ENCODE data around the gene SLC24A1. TPM values are rescaled to one million over a fixed set of nuclear protein-coding genes. Genes with fewer than 3 reads are reported as not detected.

SLC24A1 gene
- total and polyA plus RNA-seq, 10 of the 15 experiments (the other 5 are each of a cell fraction or from before 2014, with no cell fraction given) = 1.4 to 5.8 (median 3.3) TPM

DNA sequence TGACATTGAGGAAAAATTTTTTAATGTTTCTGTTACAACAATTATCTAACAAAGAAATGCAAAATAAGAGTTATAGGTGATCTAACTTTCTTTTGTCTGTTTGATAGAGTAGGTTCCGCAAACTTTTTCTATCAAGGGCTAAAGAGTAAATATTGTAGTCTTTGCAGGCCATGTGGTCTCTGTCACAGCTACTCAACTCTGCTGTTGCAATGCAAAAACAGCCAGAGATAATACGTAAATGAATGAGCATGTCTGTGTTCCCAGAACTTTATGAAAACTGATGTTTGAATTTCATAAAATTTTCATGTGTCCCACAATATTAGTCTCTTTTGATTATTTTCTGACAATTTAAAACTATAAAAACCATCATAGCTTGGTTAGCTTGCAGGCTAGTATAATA is 73.3 kb downstream of the SLC24A1 start (continued):
- TF ChIP-seq, protein P1, sequence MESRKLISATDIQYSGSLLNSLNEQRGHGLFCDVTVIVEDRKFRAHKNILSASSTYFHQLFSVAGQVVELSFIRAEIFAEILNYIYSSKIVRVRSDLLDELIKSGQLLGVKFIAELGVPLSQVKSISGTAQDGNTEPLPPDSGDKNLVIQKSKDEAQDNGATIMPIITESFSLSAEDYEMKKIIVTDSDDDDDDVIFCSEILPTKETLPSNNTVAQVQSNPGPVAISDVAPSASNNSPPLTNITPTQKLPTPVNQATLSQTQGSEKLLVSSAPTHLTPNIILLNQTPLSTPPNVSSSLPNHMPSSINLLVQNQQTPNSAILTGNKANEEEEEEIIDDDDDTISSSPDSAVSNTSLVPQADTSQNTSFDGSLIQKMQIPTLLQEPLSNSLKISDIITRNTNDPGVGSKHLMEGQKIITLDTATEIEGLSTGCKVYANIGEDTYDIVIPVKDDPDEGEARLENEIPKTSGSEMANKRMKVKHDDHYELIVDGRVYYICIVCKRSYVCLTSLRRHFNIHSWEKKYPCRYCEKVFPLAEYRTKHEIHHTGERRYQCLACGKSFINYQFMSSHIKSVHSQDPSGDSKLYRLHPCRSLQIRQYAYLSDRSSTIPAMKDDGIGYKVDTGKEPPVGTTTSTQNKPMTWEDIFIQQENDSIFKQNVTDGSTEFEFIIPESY (IDR thresholded peaks at IDR 0.05) = no peak

Small RNA genes within 50 kb of the gene (small RNA-seq; reads per million reads assigned to genes)
- not detected for gene SNORD13E

Other genes with a start within 250 kb of the SLC24A1 start
- gene IGDCC3, start 243.9 kb upstream of the SLC24A1 start, total RNA-seq (2014; rRNA removed) = not detected in 2 replicates
- gene IGDCC3, start 243.9 kb upstream of the SLC24A1 start, total RNA-seq (2014; rRNA removed; fragmentation: Illumina TruSeq; extraction: Trizol) = not detected in 2 replicates
- gene IGDCC3, start 243.9 kb upstream of the SLC24A1 start, total RNA-seq (2021) = 0.10 and 0.13 TPM in 2 replicates
- not detected in 2 replicates for gene IGDCC3, start 243.9 kb upstream of the SLC24A1 start, polyA plus RNA-seq (2011; rRNA removed)
- not detected in 2 replicates for gene IGDCC3, start 243.9 kb upstream of the SLC24A1 start, polyA plus RNA-seq (2014; fragmentation: Illumina TruSeq; extraction: Trizol)
- gene IGDCC3, start 243.9 kb upstream of the SLC24A1 start, polyA plus RNA-seq (2014; fragmentation: Nextera tagmentation; extraction: Ambion mirVana) = not detected
- not detected in 2 replicates for gene IGDCC3, start 243.9 kb upstream of the SLC24A1 start, polyA plus RNA-seq (2014; rRNA removed)
- gene IGDCC3, start 243.9 kb upstream of the SLC24A1 start, polyA plus RNA-seq (2016; fragmentation: Nextera tagmentation; extraction: Ambion mirVana) = under 1 TPM; 0.15 to 0.20 TPM
- gene IGDCC4, start 199.0 kb upstream of the SLC24A1 start, total RNA-seq (2014; rRNA removed) = 0.05 and 0.06 TPM in 2 replicates
- gene IGDCC4, start 199.0 kb upstream of the SLC24A1 start, total RNA-seq (2014; rRNA removed; fragmentation: Illumina TruSeq; extraction: Trizol) = 0.04 and 0.09 TPM in 2 replicates
- 0.21 and 0.74 TPM in 2 replicates for gene IGDCC4, start 199.0 kb upstream of the SLC24A1 start, total RNA-seq (2021)
- 0.18 and 0.27 TPM in 2 replicates for gene IGDCC4, start 199.0 kb upstream of the SLC24A1 start, polyA plus RNA-seq (2011; rRNA removed)
- 0.18 and 0.29 TPM in 2 replicates for gene IGDCC4, start 199.0 kb upstream of the SLC24A1 start, polyA plus RNA-seq (2014; fragmentation: Illumina TruSeq; extraction: Trizol)
- under 1 TPM; 0.08 to 0.16 TPM for gene IGDCC4, start 199.0 kb upstream of the SLC24A1 start, polyA plus RNA-seq (2014; fragmentation: Nextera tagmentation; extraction: Ambion mirVana)
- gene IGDCC4, start 199.0 kb upstream of the SLC24A1 start, polyA plus RNA-seq (2014; rRNA removed) = 0.24 and 0.41 TPM in 2 replicates
- under 1 TPM; 0.06 to 0.17 TPM for gene IGDCC4, start 199.0 kb upstream of the SLC24A1 start, polyA plus RNA-seq (2016; fragmentation: Nextera tagmentation; extraction: Ambion mirVana)
- 30.0 and 32.2 TPM in 2 replicates for gene DPP8, start 104.2 kb upstream of the SLC24A1 start, total RNA-seq (2014; rRNA removed)
- gene DPP8, start 104.2 kb upstream of the SLC24A1 start, total RNA-seq (2014; rRNA removed; fragmentation: Illumina TruSeq; extraction: Trizol) = 23.9 and 25.2 TPM in 2 replicates
- 23.5 and 24.7 TPM in 2 replicates for gene DPP8, start 104.2 kb upstream of the SLC24A1 start, total RNA-seq (2021)
- 27.8 and 28.6 TPM in 2 replicates for gene DPP8, start 104.2 kb upstream of the SLC24A1 start, polyA plus RNA-seq (2011; rRNA removed)
- gene DPP8, start 104.2 kb upstream of the SLC24A1 start, polyA plus RNA-seq (2014; fragmentation: Illumina TruSeq; extraction: Trizol) = 19.4 and 24.4 TPM in 2 replicates
- 10 to 100 TPM; 12.0 to 15.7 TPM for gene DPP8, start 104.2 kb upstream of the SLC24A1 start, polyA plus RNA-seq (2014; fragmentation: Nextera tagmentation; extraction: Ambion mirVana)
- 18.3 and 21.7 TPM in 2 replicates for gene DPP8, start 104.2 kb upstream of the SLC24A1 start, polyA plus RNA-seq (2014; rRNA removed)
- 10 to 100 TPM; 29.5 to 30.6 TPM for gene DPP8, start 104.2 kb upstream of the SLC24A1 start, polyA plus RNA-seq (2016; fragmentation: Nextera tagmentation; extraction: Ambion mirVana)
- gene HACD3, start 91.5 kb upstream of the SLC24A1 start, total RNA-seq (2014; rRNA removed) = 49.5 and 55.1 TPM in 2 replicates
- gene HACD3, start 91.5 kb upstream of the SLC24A1 start, total RNA-seq (2014; rRNA removed; fragmentation: Illumina TruSeq; extraction: Trizol) = 49.2 and 49.6 TPM in 2 replicates
- 27.7 and 30.2 TPM in 2 replicates for gene HACD3, start 91.5 kb upstream of the SLC24A1 start, total RNA-seq (2021)
- 47.2 and 54.2 TPM in 2 replicates for gene HACD3, start 91.5 kb upstream of the SLC24A1 start, polyA plus RNA-seq (2011; rRNA removed)
- 53.3 and 58.1 TPM in 2 replicates for gene HACD3, start 91.5 kb upstream of the SLC24A1 start, polyA plus RNA-seq (2014; fragmentation: Illumina TruSeq; extraction: Trizol)
- 10 to 100 TPM; 25.9 to 26.7 TPM for gene HACD3, start 91.5 kb upstream of the SLC24A1 start, polyA plus RNA-seq (2014; fragmentation: Nextera tagmentation; extraction: Ambion mirVana)
- 33.3 and 38.4 TPM in 2 replicates for gene HACD3, start 91.5 kb upstream of the SLC24A1 start, polyA plus RNA-seq (2014; rRNA removed)
- 10 to 100 TPM; 67.2 to 75.8 TPM for gene HACD3, start 91.5 kb upstream of the SLC24A1 start, polyA plus RNA-seq (2016; fragmentation: Nextera tagmentation; extraction: Ambion mirVana)
- 36.8 and 39.3 TPM in 2 replicates for gene INTS14, start 10.8 kb upstream of the SLC24A1 start, total RNA-seq (2014; rRNA removed)
- 39.4 and 40.4 TPM in 2 replicates for gene INTS14, start 10.8 kb upstream of the SLC24A1 start, total RNA-seq (2014; rRNA removed; fragmentation: Illumina TruSeq; extraction: Trizol)
- gene INTS14, start 10.8 kb upstream of the SLC24A1 start, total RNA-seq (2021) = 40.7 and 42.0 TPM in 2 replicates
- gene INTS14, start 10.8 kb upstream of the SLC24A1 start, polyA plus RNA-seq (2011; rRNA removed) = 76.9 and 93.4 TPM in 2 replicates
- 53.7 and 68.1 TPM in 2 replicates for gene INTS14, start 10.8 kb upstream of the SLC24A1 start, polyA plus RNA-seq (2014; fragmentation: Illumina TruSeq; extraction: Trizol)
- gene INTS14, start 10.8 kb upstream of the SLC24A1 start, polyA plus RNA-seq (2014; fragmentation: Nextera tagmentation; extraction: Ambion mirVana) = 10 to 100 TPM; 39.4 to 41.9 TPM
- gene INTS14, start 10.8 kb upstream of the SLC24A1 start, polyA plus RNA-seq (2014; rRNA removed) = 47.5 and 53.4 TPM in 2 replicates
- 10 to 100 TPM; 69.3 to 74.4 TPM for gene INTS14, start 10.8 kb upstream of the SLC24A1 start, polyA plus RNA-seq (2016; fragmentation: Nextera tagmentation; extraction: Ambion mirVana)
- gene DENND4A, start 170.4 kb downstream of the SLC24A1 start, total RNA-seq (2014; rRNA removed) = 54.4 and 60.5 TPM in 2 replicates
- 81.8 and 87.2 TPM in 2 replicates for gene DENND4A, start 170.4 kb downstream of the SLC24A1 start, total RNA-seq (2014; rRNA removed; fragmentation: Illumina TruSeq; extraction: Trizol)
- gene DENND4A, start 170.4 kb downstream of the SLC24A1 start, total RNA-seq (2021) = 46.7 and 50.1 TPM in 2 replicates
- 65.3 and 97.9 TPM in 2 replicates for gene DENND4A, start 170.4 kb downstream of the SLC24A1 start, polyA plus RNA-seq (2011; rRNA removed)
- 39.3 and 49.0 TPM in 2 replicates for gene DENND4A, start 170.4 kb downstream of the SLC24A1 start, polyA plus RNA-seq (2014; fragmentation: Illumina TruSeq; extraction: Trizol)
- gene DENND4A, start 170.4 kb downstream of the SLC24A1 start, polyA plus RNA-seq (2014; fragmentation: Nextera tagmentation; extraction: Ambion mirVana) = 10 to 100 TPM; 14.2 to 15.4 TPM
- gene DENND4A, start 170.4 kb downstream of the SLC24A1 start, polyA plus RNA-seq (2014; rRNA removed) = 28.5 and 28.8 TPM in 2 replicates
- 10 to 100 TPM; 21.6 to 26.8 TPM for gene DENND4A, start 170.4 kb downstream of the SLC24A1 start, polyA plus RNA-seq (2016; fragmentation: Nextera tagmentation; extraction: Ambion mirVana)
- gene RAB11A, start 247.6 kb downstream of the SLC24A1 start, total RNA-seq (2014; rRNA removed) = 128 and 141 TPM in 2 replicates
- gene RAB11A, start 247.6 kb downstream of the SLC24A1 start, total RNA-seq (2014; rRNA removed; fragmentation: Illumina TruSeq; extraction: Trizol) = 148 and 152 TPM in 2 replicates
- gene RAB11A, start 247.6 kb downstream of the SLC24A1 start, total RNA-seq (2021) = 182 and 204 TPM in 2 replicates
- gene RAB11A, start 247.6 kb downstream of the SLC24A1 start, polyA plus RNA-seq (2011; rRNA removed) = 387 and 412 TPM in 2 replicates
- 274 and 338 TPM in 2 replicates for gene RAB11A, start 247.6 kb downstream of the SLC24A1 start, polyA plus RNA-seq (2014; fragmentation: Illumina TruSeq; extraction: Trizol)
- 100 to 1,000 TPM; 155 to 179 TPM for gene RAB11A, start 247.6 kb downstream of the SLC24A1 start, polyA plus RNA-seq (2014; fragmentation: Nextera tagmentation; extraction: Ambion mirVana)
- 218 and 266 TPM in 2 replicates for gene RAB11A, start 247.6 kb downstream of the SLC24A1 start, polyA plus RNA-seq (2014; rRNA removed)
- gene RAB11A, start 247.6 kb downstream of the SLC24A1 start, polyA plus RNA-seq (2016; fragmentation: Nextera tagmentation; extraction: Ambion mirVana) = 100 to 1,000 TPM; 275 to 291 TPM